Measurements from ENCODE around the gene LDB2.

The LDB2 gene

GRCh38 chr4:16791460-16791859, 107.0 kb downstream of the LDB2 start:
- TF ChIP-seq, protein P1, sequence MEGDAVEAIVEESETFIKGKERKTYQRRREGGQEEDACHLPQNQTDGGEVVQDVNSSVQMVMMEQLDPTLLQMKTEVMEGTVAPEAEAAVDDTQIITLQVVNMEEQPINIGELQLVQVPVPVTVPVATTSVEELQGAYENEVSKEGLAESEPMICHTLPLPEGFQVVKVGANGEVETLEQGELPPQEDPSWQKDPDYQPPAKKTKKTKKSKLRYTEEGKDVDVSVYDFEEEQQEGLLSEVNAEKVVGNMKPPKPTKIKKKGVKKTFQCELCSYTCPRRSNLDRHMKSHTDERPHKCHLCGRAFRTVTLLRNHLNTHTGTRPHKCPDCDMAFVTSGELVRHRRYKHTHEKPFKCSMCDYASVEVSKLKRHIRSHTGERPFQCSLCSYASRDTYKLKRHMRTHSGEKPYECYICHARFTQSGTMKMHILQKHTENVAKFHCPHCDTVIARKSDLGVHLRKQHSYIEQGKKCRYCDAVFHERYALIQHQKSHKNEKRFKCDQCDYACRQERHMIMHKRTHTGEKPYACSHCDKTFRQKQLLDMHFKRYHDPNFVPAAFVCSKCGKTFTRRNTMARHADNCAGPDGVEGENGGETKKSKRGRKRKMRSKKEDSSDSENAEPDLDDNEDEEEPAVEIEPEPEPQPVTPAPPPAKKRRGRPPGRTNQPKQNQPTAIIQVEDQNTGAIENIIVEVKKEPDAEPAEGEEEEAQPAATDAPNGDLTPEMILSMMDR (IDR thresholded peaks at IDR 0.05): no peak
- DNase-seq (ENCODE audit: low spot score): no peak
- Histone ChIP-seq H3K27ac (no peak overlapping the region), H3K4me3 (no peak overlapping the region)

GRCh38 chr4:16790508-16790907, 107.9 kb downstream of the LDB2 start:
- DNase-seq (ENCODE audit: low spot score): no peak
- H3K4me3 ChIP-seq: no peak overlapping the region
- TF ChIP-seq, protein P1 (IDR thresholded peaks at IDR 0.05): no peak
- H3K27ac ChIP-seq: no peak overlapping the region

- DNase-seq (ENCODE audit: low spot score): no peak
- Histone ChIP-seq H3K27ac (no peak overlapping the region), H3K4me3 (no peak overlapping the region)
- TF ChIP-seq, protein P1 (IDR thresholded peaks at IDR 0.05): no peak
Observed at GRCh38 chr4:16788868-16789267, 109.6 kb downstream of the LDB2 start.

- H3K4me3 ChIP-seq: no peak overlapping the region
- TF ChIP-seq, protein P1 (IDR thresholded peaks at IDR 0.05): no peak
- no peak overlapping the region for H3K27ac ChIP-seq
- no peak for DNase-seq (ENCODE audit: low spot score)
Observed at GRCh38 chr4:16785793-16786527, 112.5 kb downstream of the LDB2 start.

DNA sequence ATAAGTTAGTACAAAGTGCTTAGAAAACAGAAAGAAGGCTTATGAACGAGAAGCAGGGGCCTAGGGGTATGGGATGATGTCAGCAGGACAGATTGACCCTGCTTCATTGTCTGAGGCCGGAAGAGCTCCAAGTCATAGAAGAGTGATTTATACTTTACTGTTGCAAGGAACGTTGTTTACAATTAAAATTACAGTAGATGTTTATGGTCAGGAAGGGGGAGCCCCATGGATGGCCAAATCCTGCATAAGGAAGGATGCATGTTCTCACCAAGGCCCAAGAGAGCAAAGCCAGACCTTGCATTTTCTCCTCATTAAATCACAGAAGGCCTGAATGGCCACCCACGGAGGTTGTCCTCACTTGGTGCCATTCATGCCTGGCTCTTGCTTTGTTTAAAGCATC, 115.3 kb downstream of the LDB2 start:
- DNase-seq (ENCODE audit: low spot score): no peak
- TF ChIP-seq, protein P1 (IDR thresholded peaks at IDR 0.05): no peak
- Histone ChIP-seq H3K4me3 (no peak overlapping the region), H3K27ac (no peak overlapping the region)

- no peak overlapping the region for H3K27ac ChIP-seq
- DNase-seq (ENCODE audit: low spot score): no peak
- TF ChIP-seq, protein P1 (IDR thresholded peaks at IDR 0.05): no peak
- no peak overlapping the region for H3K4me3 ChIP-seq
Observed at GRCh38 chr4:16779028-16779675, 119.3 kb downstream of the LDB2 start.

DNA sequence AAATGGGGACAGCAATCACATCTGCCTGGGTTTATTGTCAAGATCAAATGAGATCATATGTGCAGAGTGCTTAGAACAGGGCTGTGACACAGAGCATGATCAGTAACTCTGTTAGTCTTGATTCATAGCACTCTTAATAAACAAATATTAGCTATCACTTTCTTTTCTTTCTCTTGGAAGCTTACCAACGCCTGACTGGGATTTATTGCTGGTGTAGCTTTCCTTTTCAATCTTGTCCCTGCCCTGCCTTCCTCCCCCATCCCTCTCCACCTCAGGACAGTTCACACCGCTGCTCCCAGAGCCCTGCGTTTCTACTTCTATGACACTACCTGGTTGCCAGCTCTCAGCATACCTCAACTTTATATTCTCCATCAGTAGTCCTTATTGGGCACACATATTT, 120.7 kb downstream of the LDB2 start:
- TF ChIP-seq, protein P1 (IDR thresholded peaks at IDR 0.05): no peak
- no peak for DNase-seq (ENCODE audit: low spot score)
- H3K27ac ChIP-seq: no peak overlapping the region
- no peak overlapping the region for H3K4me3 ChIP-seq
